Vagina (tissue), 2 donors: ENCODE results near the gene ZNF718.

Experiments
- CTCF ChIP-seq, 3 experiments: fragments of 450-650 bp in 2 of 3; fragments of 200-600 bp in 1 of 3; sonication (generic) in 1 of 3; IDR thresholded peaks; one replicate each; pipeline ENCODE4 v1.5.1; 2017 to 2019; ENCODE audit warnings: antibody characterized with exemption in 3 of 3, mild to moderate bottlenecking in 2 of 3, moderate library complexity in 2 of 3
- POLR2A ChIP-seq, 2 donors: fragments of 450-650 bp; IDR thresholded peaks; one replicate each; pipeline ENCODE4 v1.6.1; 2017; ENCODE audit warnings: antibody characterized with exemption in 2 of 2, mild to moderate bottlenecking in 2 of 2, moderate library complexity in 2 of 2
- POLR2AphosphoS5 ChIP-seq, 2 donors: sonication (generic); formaldehyde crosslinking; IDR thresholded peaks; one replicate each; pipeline ENCODE4 v1.9.0; 2017; ENCODE audit warnings: antibody characterized with exemption in 2 of 2, mild to moderate bottlenecking in 2 of 2, low read depth in 1 of 2; ENCODE audit not compliant: insufficient read depth in 1 of 2

- no peak for TF ChIP-seq CTCF (IDR thresholded peaks at IDR 0.05)
- no peak for TF ChIP-seq POLR2A (IDR thresholded peaks at IDR 0.05)
- TF ChIP-seq POLR2AphosphoS5 (IDR thresholded peaks at IDR 0.05; ENCODE audit: insufficient read depth in 1 of 2, low read depth in 1 of 2): no peak
These were observed 81.8 kb downstream of the ZNF718 start for GRCh38 chr4:206054-206453.
